Measurements from ENCODE around the gene ALDH3B1.
A peak's percentile ranks its signal among the peaks of the same experiment; 100 is the strongest.

The ALDH3B1 gene

GRCh38 chr11:67998150-67999045 is 11.7 kb upstream of the ALDH3B1 start:
- no peak for DNase-seq

GRCh38 chr11:67999201-67999629 is 10.9 kb upstream of the ALDH3B1 start:
- DNase-seq: no peak

- DNase-seq: no peak
These were observed 10.4 kb upstream of the ALDH3B1 start for GRCh38 chr11:67999704-68000103.

GRCh38 chr11:68002575-68002937 is 7.6 kb upstream of the ALDH3B1 start:
- DNase-seq: no peak

GRCh38 chr11:68002938-68003845 is 6.9 kb upstream of the ALDH3B1 start:
- no peak for DNase-seq

GRCh38 chr11:68003846-68004550 is 6.1 kb upstream of the ALDH3B1 start, which contains the start of gene UNC93B1:
UNC93B1 (minus strand) TSS chr11:68004097; CDS start chr11:68004043, 54 bp downstream.
- DNase-seq: peak; percentile 8

GRCh38 chr11:68004551-68005335 is 5.4 kb upstream of the ALDH3B1 start:
- DNase-seq: no peak

- DNase-seq: no peak
These were observed 3.4 kb upstream of the ALDH3B1 start for GRCh38 chr11:68006606-68007166.

- DNase-seq: no peak
These were observed 2.4 kb upstream of the ALDH3B1 start for GRCh38 chr11:68007498-68008380.

- DNase-seq: no peak
These were observed 1.5 kb upstream of the ALDH3B1 start for GRCh38 chr11:68008381-68009337.

GRCh38 chr11:68009391-68010089 is 587 bp upstream of the ALDH3B1 start:
- no peak for DNase-seq

- DNase-seq: no peak
These were observed 1.2 kb downstream of the ALDH3B1 start for GRCh38 chr11:68011051-68011943.

GRCh38 chr11:68012044-68012842 is 2.1 kb downstream of the ALDH3B1 start:
- no peak for DNase-seq

- DNase-seq: no peak
These were observed 2.9 kb downstream of the ALDH3B1 start for GRCh38 chr11:68012843-68013610.

- no peak for DNase-seq
These were observed 3.6 kb downstream of the ALDH3B1 start for GRCh38 chr11:68013611-68014156.
